K562 (cell line): Measurements from ENCODE around the gene ARID3A. TPM values are rescaled to one million over a fixed set of nuclear protein-coding genes. Genes with fewer than 3 reads are reported as not detected.

Experiments
- ATAC-seq: fragments of 200-7000 bp; cut with Tn5 transposase; 3 replicates; pipeline ENCODE4 v1.9.1; 2020; ENCODE audit warnings: moderate library complexity
- BruUV-seq: library from RNA; stranded (reverse); fragments of 400-500 nt; replicated peaks from 2 replicates; lab custom pipeline; 2021; lab: Mats Ljungman, UMichigan
- CTCF ChIA-PET: fragments of 300-600 bp; formaldehyde crosslinking; extraction: SDS; loops from one replicate; lab custom pipeline; 2021; ENCODE audit warnings: low intra/inter-chr PET ratio; lab: Yijun Ruan, JAX
- POLR2A ChIA-PET: fragments of 300-600, 350-650 bp; sonication (Branson Sonifier 250); formaldehyde crosslinking; extraction: SDS; loops from one replicate; lab custom pipeline; 2021; ENCODE audit warnings: antibody characterized with exemption, inconsistent platforms; lab: Yijun Ruan, JAX
- DNase-seq, 4 experiments: peaks; one replicate each; pipeline versions ENCODE4 v3.0.0 to v3.0.0-alpha.2; 2011 to 2018; ENCODE audit warnings: low spot score in 3 of 4, mixed read lengths in 3 of 4; ENCODE audit errors: extremely low read depth in 1 of 4
- FAIRE-seq: peaks from 2 replicates; lab custom pipeline; 2011; peaks lifted over from hg19 to GRCh38; lab: Jason Lieb, UNC
- H2AFZ ChIP-seq: 2 replicates; pipeline ENCODE4 v1.6.0; 2011; ENCODE audit warnings: low read depth, low read length, control low read depth, inconsistent platforms
- H3K27ac ChIP-seq: fragments of 200-600 bp; 3 replicates; pipeline ENCODE4 v1.8.0; 2011; ENCODE audit warnings: low read depth, mild to moderate bottlenecking, control low read depth, inconsistent platforms, low read length, moderate library complexity, mixed read lengths; ENCODE audit errors: extremely low read depth
- H3K27me3 ChIP-seq, 2 experiments: fragments of 300-600 bp in 1 of 2; 2 replicates in 1 of 2; 3 replicates in 1 of 2; pipeline versions ENCODE4 v1.6.0 to v1.8.0; 2011; ENCODE audit warnings: inconsistent platforms in 2 of 2, low read length in 2 of 2, mild to moderate bottlenecking in 1 of 2, mixed read lengths in 1 of 2, moderate library complexity in 1 of 2; ENCODE audit not compliant: control insufficient read depth in 2 of 2, insufficient read depth in 2 of 2
- H3K36me3 ChIP-seq: fragments of 300-600 bp; 3 replicates; pipeline ENCODE4 v1.8.0; 2011; ENCODE audit warnings: mild to moderate bottlenecking, low read length, inconsistent platforms; ENCODE audit not compliant: control insufficient read depth, insufficient read depth
- H3K4me1 ChIP-seq, 2 experiments: fragments of 200-600 bp in 1 of 2; replicated peaks in 1 of 2; 2 replicates in 1 of 2; 3 replicates in 1 of 2; pipeline versions ENCODE4 v1.5.1 to v1.8.0; 2011; ENCODE audit warnings: inconsistent platforms in 2 of 2, low read length in 2 of 2, mild to moderate bottlenecking in 1 of 2, mixed read lengths in 1 of 2, moderate library complexity in 1 of 2; ENCODE audit not compliant: control insufficient read depth in 2 of 2, insufficient read depth in 2 of 2
- H3K4me2 ChIP-seq: 2 replicates; pipeline ENCODE4 v1.6.1; 2011; ENCODE audit warnings: low read length, control low read depth, inconsistent platforms, mixed read lengths; ENCODE audit not compliant: insufficient read depth
- H3K4me3 ChIP-seq: fragments of 200-600 bp; sonication (generic), shearing (Covaris generic); 2 replicates; pipeline ENCODE4 v1.5.1; 2016; ENCODE audit warnings: control low read depth, inconsistent platforms
- H3K79me2 ChIP-seq: fragments of 200-600 bp; 3 replicates; pipeline ENCODE4 v1.8.0; 2011; ENCODE audit warnings: low read length, inconsistent platforms; ENCODE audit not compliant: control insufficient read depth, insufficient read depth
- H3K9ac ChIP-seq, 2 experiments: 2 replicates each; pipeline versions ENCODE4 v1.6.0 to v1.6.1; 2011; ENCODE audit warnings: low read depth in 2 of 2, low read length in 2 of 2, control low read depth in 1 of 2, inconsistent platforms in 1 of 2, mild to moderate bottlenecking in 1 of 2, mixed read lengths in 1 of 2; ENCODE audit not compliant: insufficient read depth in 1 of 2
- H3K9me1 ChIP-seq: one replicate; pipeline ENCODE4 v1.6.0; 2011; ENCODE audit warnings: inconsistent platforms, mild to moderate bottlenecking, low read length, moderate library complexity; ENCODE audit not compliant: control insufficient read depth, insufficient read depth
- H3K9me3 ChIP-seq: replicated peaks from 2 replicates; pipeline ENCODE4 v1.5.1; 2011; ENCODE audit warnings: low read depth, low read length, inconsistent platforms; ENCODE audit not compliant: control insufficient read depth, insufficient read depth
- H4K20me1 ChIP-seq: replicated peaks from 2 replicates; pipeline ENCODE4 v1.6.1; 2011; ENCODE audit warnings: low read length, inconsistent platforms, mixed read lengths; ENCODE audit not compliant: control insufficient read depth, insufficient read depth
- ARID3B ChIP-seq: fragments of 250-450 bp; sonication (Bioruptor Pico); IDR thresholded peaks from 2 replicates; pipeline ENCODE4 v1.4.0; 2020; ENCODE audit warnings: borderline replicate concordance
- JUN ChIP-seq, 2 experiments: sonication (generic) in 1 of 2; formaldehyde crosslinking in 1 of 2; IDR thresholded peaks; 2 replicates each; pipeline versions ENCODE4 v1.6.1 to v1.8.0; 2012 to 2022; ENCODE audit warnings: borderline replicate concordance in 2 of 2, mild to moderate bottlenecking in 2 of 2, improper control_type of control experiment in 1 of 2, low read depth in 1 of 2, low read length in 1 of 2, missing genetic modification reagents in 1 of 2
- PBX2 ChIP-seq, 2 experiments: IDR thresholded peaks in 1 of 2; conservative IDR thresholded peaks in 1 of 2; 2 replicates each; pipeline ENCODE4 v1.6.1; 2016; ENCODE audit warnings: low read depth in 2 of 2, mild to moderate bottlenecking in 1 of 2, missing compliant biosample characterization in 1 of 2, missing genetic modification characterization in 1 of 2, moderate library complexity in 1 of 2
- ZNF133 ChIP-seq: fragments of 250-450 bp; sonication (Bioruptor Pico); IDR thresholded peaks from 2 replicates; pipeline ENCODE4 v1.4.0; 2020; ENCODE audit warnings: mild to moderate bottlenecking
- ZNF586 ChIP-seq: fragments of 450-650 bp; formaldehyde crosslinking; conservative IDR thresholded peaks from 2 replicates; pipeline ENCODE4 v1.4.0; 2020; ENCODE audit warnings: mild to moderate bottlenecking, moderate library complexity
- ZNF592 ChIP-seq: fragments of 450-650 bp; IDR thresholded peaks from 2 replicates; pipeline ENCODE4 v1.6.1; 2017; ENCODE audit warnings: antibody characterized with exemption, mild to moderate bottlenecking
- WGBS: fragments of 100-300 bp; shearing (Covaris generic); methylation state at CpG from one replicate; pipeline ENCODE4 v1.1.6; 2016; ENCODE audit warnings: low coverage, mixed read lengths; ENCODE audit not compliant: insufficient coverage; ENCODE audit errors: missing lambda C conversion rate; 5-methylcytosine and 5-hydroxymethylcytosine counted together
- in situ Hi-C: fragments of 300-500 bp; cut with MboI; formaldehyde crosslinking; loops from 4 replicates; pipeline ENCODE4 v1.15.0; 2018; ENCODE audit warnings: inconsistent platforms, mixed read lengths
- intact Hi-C: fragments of 100-400 bp; cut with micrococcal nuclease; formaldehyde crosslinking; loops from 2 replicates; pipeline ENCODE4 v1.14.2; 2022
- polyA plus RNA-seq, 8 experiments: library from polyadenylated mRNA; depleted of rRNA in 4 of 8; stranded (reverse) in 5 of 8; unstranded in 3 of 8; fragments of >200 nt; fragmentation: Nextera tagmentation in 2 of 8; fragmentation: Illumina TruSeq in 1 of 8; extraction: Ambion mirVana in 2 of 8; extraction: Trizol in 1 of 8; gene quantifications; 2 replicates each; pipeline versions ENCODE4 v1.2.1 to v1.2.3, GENCODE V29; 2011 to 2014; ENCODE audit warnings: inconsistent platforms in 1 of 8, missing spikeins in 1 of 8
- total RNA-seq, 7 experiments: library from RNA; depleted of rRNA in 6 of 7; stranded (reverse); fragments of >200 nt in 6 of 7; fragmentation: Illumina TruSeq in 2 of 7; extraction: Trizol in 2 of 7; gene quantifications; 2 replicates each; pipeline versions ENCODE4 v1.2.1 to v1.2.3, GENCODE V29; 2011 to 2021; ENCODE audit warnings: low replicate concordance in 1 of 7
- TF ChIP-seq, protein P1 (sequence below): sonication (generic); IDR thresholded peaks from 2 replicates; pipeline ENCODE4 v1.6.1; 2016

Gene ARID3A
- total and polyA plus RNA-seq, 9 of the 15 experiments (the other 6 are each of a cell fraction or from before 2014, with no cell fraction given): 1.4 to 118 (median 31.2) TPM

- TF ChIP-seq, protein P1, sequence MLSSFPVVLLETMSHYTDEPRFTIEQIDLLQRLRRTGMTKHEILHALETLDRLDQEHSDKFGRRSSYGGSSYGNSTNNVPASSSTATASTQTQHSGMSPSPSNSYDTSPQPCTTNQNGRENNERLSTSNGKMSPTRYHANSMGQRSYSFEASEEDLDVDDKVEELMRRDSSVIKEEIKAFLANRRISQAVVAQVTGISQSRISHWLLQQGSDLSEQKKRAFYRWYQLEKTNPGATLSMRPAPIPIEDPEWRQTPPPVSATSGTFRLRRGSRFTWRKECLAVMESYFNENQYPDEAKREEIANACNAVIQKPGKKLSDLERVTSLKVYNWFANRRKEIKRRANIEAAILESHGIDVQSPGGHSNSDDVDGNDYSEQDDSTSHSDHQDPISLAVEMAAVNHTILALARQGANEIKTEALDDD: no peak
Measured at GRCh38 chr19:1016647-1017114, 90.8 kb downstream of the ARID3A start (continued).

- in situ Hi-C loops (no loop called here), intact Hi-C loops (no loop called here)
- ATAC-seq (peak; percentile 69), FAIRE-seq (peak; percentile 92), DNase-seq (peak; percentile 77 to 87 (median 82))
- H4K20me1 ChIP-seq: peaks cover 53% of the 10 kb centered on the region
- no TSS peak for BruUV-seq
- peaks cover 16% of the 10 kb centered on the region for H3K9me1 ChIP-seq
- no peaks in the 10 kb centered on the region for H3K27me3 ChIP-seq
- no peak overlapping the region for H2AFZ ChIP-seq
- 15% methylated on average over 22 of the region's 24 CpGs for WGBS
- peak overlapping the region; percentile 64 for H3K4me2 ChIP-seq
- no peaks in the 10 kb centered on the region for H3K9me3 ChIP-seq
- peak overlapping the region; percentile 28; the same call in 1 of the 2 replicates for H3K4me3 ChIP-seq
- peaks cover 80% of the 10 kb centered on the region for H3K79me2 ChIP-seq
- CTCF ChIA-PET: no interaction called here
- peak overlapping the region; percentile 42 to 94 for H3K9ac ChIP-seq
- peaks cover 72% of the 10 kb centered on the region; the same call in 2 of the 3 replicates for H3K36me3 ChIP-seq
- peak overlapping the region; percentile 74 for H3K27ac ChIP-seq
- POLR2A ChIA-PET: interaction anchor here (0.6 to 1.2 kb wide), 6 partner anchors 9 to 276 kb away, joined by 3 to 6 read pairs (median 3); partner anchors contain the start of gene CNN2
- H3K4me1 ChIP-seq: peaks cover 23 to 94% of the 10 kb centered on the region in 2 experiments
- TF ChIP-seq JUN (IDR thresholded peaks at IDR 0.05; ENCODE audit: borderline replicate concordance, low read depth, low read length) (no peak), JUN (CRISPR knock-in tag; IDR thresholded peaks at IDR 0.05; ENCODE audit: borderline replicate concordance) (no peak), ARID3B (CRISPR knock-in tag) (no peak), ZNF133 (CRISPR knock-in tag) (no peak), PBX2 (CRISPR knock-in tag; IDR thresholded peaks at IDR 0.05; ENCODE audit: low read depth) (no peak), PBX2 (tag; conservative IDR thresholded peaks at IDR 0.05; ENCODE audit: low read depth) (peak; percentile 44), ZNF586 (CRISPR knock-in tag) (no peak), ZNF592 (no peak)
Measured at GRCh38 chr19:1017115-1017905, 91.5 kb downstream of the ARID3A start.
